HUDEP-2 (cell line): ENCODE measurements around the gene BRINP3.
"Not testable (repeated sequence)": the region's sequence is repeated elsewhere in the genome, so short reads cannot be mapped to it uniquely, and the experiment has no call there.

ENCODE experiments used
- DNase-seq, 76 experiments: peaks; one replicate each; lab custom pipeline; 2025; ENCODE audit not compliant: unreplicated experiment in 76 of 76; lab: John Stamatoyannopoulos, UW

The BRINP3 gene

GRCh38 chr1:190477762-190478148 is at the start of gene BRINP3:
Gene BRINP3 (minus strand): TSS chr1:190477864.
- DNase-seq: no peak

GRCh38 chr1:190511554-190511953 is 33.9 kb upstream of the BRINP3 start:
- no peak for DNase-seq

- no peak for DNase-seq
These were observed 29.7 kb upstream of the BRINP3 start for GRCh38 chr1:190507357-190507756.

- DNase-seq: not testable (repeated sequence)
These were observed 26.9 kb upstream of the BRINP3 start for GRCh38 chr1:190504539-190504938.

- no peak for DNase-seq
These were observed 19.9 kb upstream of the BRINP3 start for GRCh38 chr1:190497565-190497964.

GRCh38 chr1:190494451-190494850 is 16.8 kb upstream of the BRINP3 start:
- DNase-seq: no peak

- no peak for DNase-seq
These were observed 13.7 kb upstream of the BRINP3 start for GRCh38 chr1:190491404-190491803.

GRCh38 chr1:190484045-190484444 is 6.4 kb upstream of the BRINP3 start:
- DNase-seq: no peak

GRCh38 chr1:190480231-190480630 is 2.6 kb upstream of the BRINP3 start:
- no peak for DNase-seq

- no peak for DNase-seq
These were observed 1.9 kb upstream of the BRINP3 start for GRCh38 chr1:190479516-190479915.

- DNase-seq: no peak
These were observed 1.4 kb upstream of the BRINP3 start for GRCh38 chr1:190479050-190479397.

- DNase-seq: no peak
These were observed 735 bp upstream of the BRINP3 start for GRCh38 chr1:190478149-190479049.

- DNase-seq: no peak
These were observed 858 bp downstream of the BRINP3 start for GRCh38 chr1:190476806-190477205.

GRCh38 chr1:190476321-190476720 is 1.3 kb downstream of the BRINP3 start:
- no peak for DNase-seq

- DNase-seq: no peak
These were observed 2.1 kb downstream of the BRINP3 start for GRCh38 chr1:190475421-190476141.

- no peak for DNase-seq
These were observed 2.9 kb downstream of the BRINP3 start for GRCh38 chr1:190474650-190475211.

- DNase-seq: no peak
These were observed 3.7 kb downstream of the BRINP3 start for GRCh38 chr1:190474010-190474409.

- no peak for DNase-seq
These were observed 5.2 kb downstream of the BRINP3 start for GRCh38 chr1:190472494-190472893.

- DNase-seq: no peak
These were observed 5.6 kb downstream of the BRINP3 start for GRCh38 chr1:190472042-190472441.

- no peak for DNase-seq
These were observed 13.0 kb downstream of the BRINP3 start for GRCh38 chr1:190464690-190465089.

GRCh38 chr1:190456129-190456528 is 21.5 kb downstream of the BRINP3 start:
- no peak for DNase-seq

- DNase-seq: no peak
These were observed 22.0 kb downstream of the BRINP3 start for GRCh38 chr1:190455631-190456030.
